ENCODE data around the gene ASCL5.
"Not testable (repeated sequence)": the region's sequence is repeated elsewhere in the genome, so short reads cannot be mapped to it uniquely, and the experiment has no call there.

The ASCL5 gene, protein sequence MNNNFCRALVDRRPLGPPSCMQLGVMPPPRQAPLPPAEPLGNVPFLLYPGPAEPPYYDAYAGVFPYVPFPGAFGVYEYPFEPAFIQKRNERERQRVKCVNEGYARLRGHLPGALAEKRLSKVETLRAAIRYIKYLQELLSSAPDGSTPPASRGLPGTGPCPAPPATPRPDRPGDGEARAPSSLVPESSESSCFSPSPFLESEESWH

DNA sequence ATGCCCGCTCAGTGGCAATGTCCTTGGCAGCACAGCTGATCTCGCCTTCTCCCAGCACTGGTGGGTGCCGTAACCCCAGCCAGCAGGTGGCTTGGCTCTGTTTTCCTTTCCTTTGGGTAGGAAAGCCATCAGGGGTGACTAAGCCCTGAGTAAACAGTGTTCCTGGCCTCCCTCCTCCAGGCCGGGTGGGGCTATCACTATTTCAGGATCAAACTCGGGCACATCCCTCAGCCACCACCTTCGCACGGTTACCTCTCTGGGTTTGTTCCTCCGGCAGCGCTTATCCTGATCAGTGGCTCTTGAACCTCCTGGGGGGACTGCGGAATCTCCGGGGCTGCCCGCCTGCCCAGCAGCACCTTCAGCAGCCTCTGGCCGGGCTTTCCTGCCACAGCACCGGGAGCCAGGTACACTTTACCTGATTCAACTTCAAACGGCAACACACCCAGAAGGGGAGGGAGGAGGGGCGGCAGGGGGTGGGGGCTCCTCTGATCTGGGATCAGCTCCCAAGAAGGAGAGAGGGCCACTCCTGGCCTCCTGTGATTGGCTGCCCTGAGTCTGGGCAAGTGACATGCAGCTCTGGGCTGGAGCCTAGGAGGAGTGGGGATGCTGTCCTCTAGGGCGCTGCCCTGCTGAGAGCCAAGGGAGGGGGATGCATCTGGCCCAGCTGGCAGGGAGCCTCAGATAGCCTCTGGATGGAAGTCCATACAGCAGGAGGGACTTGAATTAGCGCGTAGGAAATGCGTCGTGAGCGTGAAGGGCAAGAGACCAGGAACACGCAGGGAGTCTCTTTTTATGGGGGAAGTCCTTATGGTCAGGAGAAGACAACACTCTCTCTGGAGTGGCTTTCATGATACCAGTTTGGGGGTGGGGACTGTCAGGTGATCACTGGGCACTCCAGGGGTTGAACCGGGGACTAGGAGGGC lies at the start of gene ASCL5:
TSS of gene ASCL5 (minus strand) at position 353 of the 923 bp plus-strand sequence. CDS start 11,812 bp downstream, outside the sequence.
- DNase-seq (ENCODE audit: low read depth in 2 of 3, low spot score in 2 of 3): no peak

GRCh38 chr1:201175820-201176500 lies 49.0 kb upstream of the ASCL5 start:
- no peak for DNase-seq (ENCODE audit: low read depth in 2 of 3, low spot score in 2 of 3)

DNA sequence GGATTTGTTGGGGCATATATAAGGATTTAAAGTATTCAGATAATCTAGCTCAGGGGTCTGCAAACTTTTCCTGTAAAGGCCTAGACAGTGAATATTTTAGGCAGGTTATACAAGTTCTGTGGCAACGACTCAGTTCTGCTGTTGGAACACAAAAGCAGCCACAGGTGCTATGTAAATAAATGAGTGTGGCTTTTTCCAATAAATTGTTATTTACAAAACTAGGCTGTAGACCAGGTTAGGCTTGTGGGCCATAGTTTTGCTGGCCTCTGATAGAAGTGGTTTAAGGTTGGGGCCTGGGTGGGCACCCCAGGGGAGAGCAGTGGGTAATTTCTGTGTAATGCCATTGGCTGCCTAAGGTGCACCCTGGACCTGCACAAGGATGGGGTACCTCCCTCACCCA lies 46.8 kb upstream of the ASCL5 start:
- DNase-seq (ENCODE audit: low read depth in 2 of 3, low spot score in 2 of 3): no peak

DNA sequence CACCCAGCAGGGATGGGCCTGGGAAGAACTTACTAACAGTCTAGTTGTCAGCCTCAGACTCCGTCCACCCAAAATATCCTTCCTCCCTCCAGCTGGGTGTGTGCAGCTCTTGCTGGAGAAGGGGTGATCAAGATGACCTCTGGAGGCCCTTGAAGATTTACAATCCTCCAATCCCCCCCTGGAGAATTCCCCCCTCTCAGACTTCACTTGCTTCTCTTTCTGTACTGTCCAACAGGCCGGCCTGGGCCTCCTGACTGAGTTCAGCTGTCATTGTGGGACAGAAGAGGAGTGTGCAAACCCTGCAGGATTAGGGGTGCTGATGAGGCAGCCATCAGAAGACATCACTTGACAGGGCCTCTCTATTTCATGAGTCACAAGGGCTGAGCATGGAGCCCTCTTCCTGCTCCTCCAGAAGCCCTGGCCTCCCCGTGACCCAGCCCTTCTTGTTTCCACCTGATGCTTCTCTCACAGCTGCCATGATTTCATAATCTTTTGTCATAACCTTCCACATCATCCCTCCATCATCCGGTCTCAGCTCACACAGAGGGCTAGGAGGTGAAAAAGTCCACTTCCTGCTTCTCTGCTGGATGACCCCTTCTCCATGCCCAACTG lies 46.1 kb upstream of the ASCL5 start:
- no peak for DNase-seq (ENCODE audit: low read depth in 2 of 3, low spot score in 2 of 3)

- DNase-seq (ENCODE audit: low read depth in 2 of 3, low spot score in 2 of 3): no peak
Measured at GRCh38 chr1:201172326-201172725, 45.3 kb upstream of the ASCL5 start.

- peak; percentile 19 to 33 (median 32) for DNase-seq (ENCODE audit: low read depth in 2 of 3, low spot score in 2 of 3)
Measured at GRCh38 chr1:201171063-201172036, 44.4 kb upstream of the ASCL5 start.

DNA sequence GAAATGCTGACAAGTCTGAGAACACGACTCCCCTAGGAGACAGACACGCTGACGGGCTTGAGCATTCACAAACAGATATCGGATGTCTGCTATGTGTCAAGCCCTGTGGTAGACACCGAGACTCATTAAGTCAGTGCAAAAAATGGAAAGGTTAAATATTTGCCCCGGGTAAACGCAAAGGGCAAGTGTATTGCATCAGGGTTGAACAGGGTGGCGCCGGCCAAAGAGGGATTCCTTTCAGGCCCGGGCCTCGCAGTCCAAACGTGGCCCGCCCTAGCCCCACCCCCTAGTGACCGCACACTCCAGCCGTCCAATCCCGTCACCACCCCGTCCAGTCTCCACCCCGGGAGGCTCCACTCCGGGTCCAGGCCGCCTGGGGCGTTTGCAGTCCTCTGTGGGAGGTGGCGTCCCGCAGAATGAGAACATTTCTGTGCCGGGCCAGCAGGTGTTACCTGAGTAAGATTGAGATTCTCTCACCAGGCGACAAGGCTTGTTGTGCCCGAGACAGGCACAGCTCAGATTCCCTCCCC lies 43.6 kb upstream of the ASCL5 start:
- DNase-seq (ENCODE audit: low read depth in 2 of 3, low spot score in 2 of 3): peak; percentile 60 to 67 (median 65)

GRCh38 chr1:201169971-201170532 lies 43.1 kb upstream of the ASCL5 start:
- no peak for DNase-seq (ENCODE audit: low read depth in 2 of 3, low spot score in 2 of 3)

- DNase-seq (ENCODE audit: low read depth in 2 of 3, low spot score in 2 of 3): no peak
Measured at GRCh38 chr1:201169203-201169602, 42.2 kb upstream of the ASCL5 start.

GRCh38 chr1:201167041-201167991 lies 40.3 kb upstream of the ASCL5 start:
- DNase-seq (ENCODE audit: low read depth in 2 of 3, low spot score in 2 of 3): no peak

DNA sequence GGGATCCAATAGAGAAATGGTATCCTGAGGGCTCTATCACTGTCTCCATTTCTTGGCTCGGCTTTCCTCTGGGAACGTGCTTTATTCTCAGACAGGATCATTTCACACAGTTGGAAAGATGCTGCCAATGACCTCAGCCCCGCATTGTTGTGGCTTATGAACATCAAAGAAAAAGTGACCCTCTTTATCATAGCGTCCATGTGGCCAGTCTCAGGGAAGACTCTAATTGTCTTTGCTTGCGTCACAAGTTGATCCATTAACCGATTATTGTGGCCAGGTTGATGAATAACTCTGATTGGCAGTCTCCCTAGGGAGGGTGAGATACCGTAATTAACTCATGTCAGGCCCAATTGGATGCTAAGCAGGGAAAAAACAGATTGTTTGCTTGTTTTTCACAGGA lies 37.7 kb upstream of the ASCL5 start:
- DNase-seq (ENCODE audit: low read depth in 2 of 3, low spot score in 2 of 3): no peak

DNA sequence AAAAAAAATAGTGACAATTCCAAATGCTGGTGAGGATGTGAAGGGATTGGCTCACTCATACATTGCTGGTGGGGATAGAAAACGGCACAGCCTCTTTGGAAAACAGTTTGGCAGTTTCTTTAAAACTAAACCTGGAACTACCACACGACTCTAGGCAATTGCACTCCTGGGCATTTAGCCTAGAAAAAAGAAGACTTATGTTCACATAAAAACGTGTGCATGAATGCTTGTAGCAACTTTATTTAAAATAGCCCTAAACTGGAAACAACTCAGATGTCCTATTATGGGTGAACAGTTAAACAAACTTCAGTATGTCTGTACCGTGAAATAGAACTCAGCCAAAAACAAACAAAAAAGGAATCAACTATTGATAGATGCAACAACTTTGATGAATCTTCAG lies 36.7 kb upstream of the ASCL5 start:
- DNase-seq (ENCODE audit: low read depth in 2 of 3, low spot score in 2 of 3): no peak

- DNase-seq (ENCODE audit: low read depth in 2 of 3, low spot score in 2 of 3): not testable (repeated sequence)
Measured at GRCh38 chr1:201163036-201163435, 36.1 kb upstream of the ASCL5 start.

- no peak for DNase-seq (ENCODE audit: low read depth in 2 of 3, low spot score in 2 of 3)
Measured at GRCh38 chr1:201157949-201158348, 31.0 kb upstream of the ASCL5 start.

DNA sequence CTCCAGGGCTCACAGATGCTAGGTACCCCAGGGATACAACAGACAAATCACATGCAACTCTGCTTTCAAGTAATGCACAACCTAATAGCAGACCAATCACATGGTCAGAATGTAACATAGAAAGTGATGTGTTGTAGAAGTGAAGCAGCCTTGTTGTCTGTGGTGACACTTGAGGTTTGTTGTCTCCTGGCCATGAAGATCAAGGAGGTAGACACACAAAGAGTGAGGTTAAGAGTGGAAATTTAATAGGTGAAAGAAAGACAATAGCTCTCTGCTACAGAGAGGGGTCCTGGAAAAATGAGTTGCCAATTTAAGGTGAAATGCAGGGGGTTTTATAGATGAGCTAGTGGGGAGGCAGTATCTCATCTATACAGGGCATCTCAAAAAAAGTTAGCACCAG lies 29.8 kb upstream of the ASCL5 start:
- DNase-seq (ENCODE audit: low read depth in 2 of 3, low spot score in 2 of 3): no peak

DNA sequence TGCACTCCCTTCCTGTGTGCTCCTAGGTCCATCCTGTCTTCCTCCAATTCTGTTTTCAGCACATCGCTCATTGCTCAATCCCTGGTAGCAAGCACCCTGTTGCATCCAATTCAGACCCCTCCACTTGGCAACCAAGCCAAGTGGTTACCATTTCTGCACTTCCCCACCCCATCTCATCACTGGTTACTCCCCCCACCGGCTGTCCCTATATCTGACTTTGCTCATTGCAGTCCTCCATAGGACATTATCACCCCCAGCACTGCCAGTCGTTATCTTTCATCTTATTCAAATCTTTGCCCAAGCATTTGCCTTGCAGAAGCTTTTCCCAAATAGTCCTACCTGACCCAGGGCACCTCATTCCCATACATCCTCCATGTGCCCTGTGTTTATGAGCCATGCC lies 29.4 kb upstream of the ASCL5 start:
- no peak for DNase-seq (ENCODE audit: low read depth in 2 of 3, low spot score in 2 of 3)

GRCh38 chr1:201155354-201155753 lies 28.4 kb upstream of the ASCL5 start:
- DNase-seq (ENCODE audit: low read depth in 2 of 3, low spot score in 2 of 3): no peak

GRCh38 chr1:201154389-201155165 lies 27.6 kb upstream of the ASCL5 start, which contains the start of gene TMEM9:
TMEM9 (minus strand) TSS chr1:201154474; CDS start chr1:201153923, 551 bp downstream.
- peak; percentile 91 to 99 (median 99) for DNase-seq (ENCODE audit: low read depth in 2 of 3, low spot score in 2 of 3)
